ENCODE data around the gene LIX1L.
"Not testable (repeated sequence)": the region's sequence is repeated elsewhere in the genome, so short reads cannot be mapped to it uniquely, and the experiment has no call there.

Gene LIX1L

DNA sequence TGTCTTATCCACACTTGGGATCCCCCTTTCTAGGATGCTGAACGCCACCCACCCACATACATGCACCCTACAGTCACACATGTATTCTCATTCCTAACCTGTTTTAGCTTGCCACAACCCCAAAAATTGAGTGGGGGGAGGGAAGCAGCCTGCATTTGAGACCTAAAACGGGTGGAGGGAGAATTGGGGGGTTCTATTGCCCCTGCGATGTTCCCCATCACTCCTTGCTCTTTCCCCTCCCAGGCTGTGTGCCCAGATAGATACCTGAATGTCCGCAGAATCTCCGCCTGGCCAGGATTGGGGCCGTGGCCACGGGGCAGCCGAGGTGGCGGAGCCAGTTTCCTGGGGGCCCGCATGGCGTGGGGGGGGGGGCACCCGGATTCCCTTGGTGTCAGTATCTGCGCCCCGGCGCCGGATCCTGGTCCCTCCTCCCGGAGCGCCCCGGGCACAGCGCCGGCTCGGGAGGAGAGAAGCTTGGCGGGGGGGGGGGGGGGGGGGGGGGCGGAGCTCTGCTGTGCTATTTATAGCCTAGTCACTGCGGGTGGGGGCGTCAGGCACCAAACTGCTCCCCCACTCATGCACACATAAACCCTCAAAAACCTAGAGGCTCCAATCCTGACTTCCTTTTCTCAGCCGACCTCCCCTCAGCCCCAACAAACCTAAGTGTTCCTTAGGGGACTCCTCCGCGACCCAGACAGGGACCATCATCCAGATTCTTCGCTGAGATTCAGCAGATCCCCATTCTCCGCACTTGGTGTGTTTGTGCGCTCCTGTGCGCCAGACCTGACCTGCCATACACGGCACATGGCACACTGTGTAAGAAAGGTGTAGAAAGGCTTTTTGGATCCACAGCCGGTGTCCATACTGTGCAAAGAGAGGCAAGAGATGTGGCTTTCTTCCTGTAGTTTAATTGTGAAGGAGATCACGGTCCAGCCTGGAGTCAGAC is 4.6 kb upstream of the LIX1L start:
- DNase-seq: peak; percentile 46

DNA sequence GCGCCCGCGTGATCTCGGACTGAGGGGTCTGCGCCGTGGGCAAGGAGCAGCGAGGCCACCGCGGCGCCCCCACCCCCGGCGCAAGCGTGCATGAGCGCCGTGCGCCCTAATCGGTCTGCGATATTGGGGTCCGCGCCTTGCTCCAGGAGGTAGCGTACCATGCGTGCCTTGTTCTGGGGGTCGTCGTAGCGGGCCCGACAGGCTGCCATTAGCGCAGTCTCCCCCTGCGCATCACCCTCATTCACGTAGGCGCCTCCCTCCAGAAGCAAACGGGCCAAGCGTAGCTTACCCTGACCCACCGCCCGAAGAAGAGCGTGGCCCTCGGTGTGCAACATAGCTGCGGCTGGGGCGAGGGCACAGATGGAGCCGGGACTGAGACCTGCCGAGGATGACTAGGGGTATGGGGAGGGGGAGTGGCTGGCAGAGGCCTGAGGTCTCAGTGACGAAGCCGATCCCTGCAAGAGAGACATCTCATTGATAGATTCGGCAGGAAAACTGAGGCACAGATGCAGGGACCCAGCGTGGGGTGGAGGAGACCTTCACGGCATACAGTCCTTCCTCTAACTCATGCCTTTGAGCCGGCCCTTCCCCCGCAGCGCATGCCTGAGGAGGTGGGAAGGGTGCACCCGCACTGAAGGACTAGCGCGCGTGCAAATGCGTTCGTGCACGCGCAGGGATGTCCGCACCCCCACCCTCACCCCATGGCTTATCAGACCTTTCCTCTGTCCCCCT is 3.8 kb upstream of the LIX1L start:
- peak; percentile 31 for DNase-seq

- DNase-seq: no peak
Observed at GRCh38 chr1:145961109-145961424, 3.2 kb upstream of the LIX1L start.

- peak; percentile 91 for DNase-seq
Observed at GRCh38 chr1:145960468-145961108, 2.8 kb upstream of the LIX1L start.

GRCh38 chr1:145959957-145960467 is 2.2 kb upstream of the LIX1L start:
- no peak for DNase-seq

DNA sequence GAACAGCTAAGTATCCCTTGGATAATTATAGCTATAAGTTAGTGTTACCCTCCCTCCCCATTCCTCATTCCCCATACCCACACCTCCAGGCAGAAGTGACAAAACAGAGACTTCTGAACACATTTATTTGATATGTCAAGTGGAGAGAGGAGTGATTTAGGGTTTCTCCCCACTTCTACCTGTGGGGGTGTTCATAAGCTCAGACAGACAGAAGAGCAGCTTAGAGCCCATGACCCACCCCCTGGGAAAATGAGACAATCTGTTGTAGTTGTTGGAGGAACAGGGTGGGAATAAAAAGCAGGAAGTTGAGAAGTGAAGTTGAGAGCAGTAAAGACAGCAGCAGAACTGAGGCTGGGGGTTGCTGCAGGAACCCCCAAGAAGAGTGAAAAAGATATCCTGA is 1.5 kb upstream of the LIX1L start:
- DNase-seq: no peak

- DNase-seq: no peak
Observed at GRCh38 chr1:145958734-145959133, 917 bp upstream of the LIX1L start.

DNA sequence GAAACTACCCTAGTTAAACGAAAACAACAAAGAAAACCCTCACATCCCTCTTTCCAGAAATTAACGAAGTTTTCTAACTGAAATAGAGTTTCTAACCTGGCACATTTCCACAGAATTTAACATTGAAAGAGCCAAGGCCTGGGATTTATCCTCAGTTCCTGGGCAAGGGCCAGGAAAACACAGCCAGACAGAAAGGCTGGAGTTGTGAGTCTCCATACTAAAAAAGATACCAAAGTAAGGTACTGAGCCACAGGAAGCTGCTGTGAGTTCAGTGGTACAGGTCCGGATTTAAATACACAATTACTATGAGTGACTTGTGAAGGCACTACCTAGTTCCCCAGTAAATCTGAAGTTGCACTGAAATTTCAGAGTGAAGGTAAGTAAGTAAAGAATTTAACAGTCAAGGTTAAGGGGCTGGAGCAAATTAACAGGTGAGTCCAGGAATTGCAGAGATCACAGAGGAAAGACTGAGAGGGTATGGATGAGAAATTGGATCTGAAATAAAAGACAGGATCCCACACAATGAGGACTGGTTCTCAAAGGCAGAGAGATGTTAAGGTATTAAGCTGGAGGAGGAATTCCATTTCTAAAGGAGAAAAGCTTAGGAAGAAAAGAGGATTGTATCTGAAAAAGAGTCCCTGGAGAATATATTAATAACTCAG is 905 bp downstream of the LIX1L start:
- DNase-seq: no peak

DNA sequence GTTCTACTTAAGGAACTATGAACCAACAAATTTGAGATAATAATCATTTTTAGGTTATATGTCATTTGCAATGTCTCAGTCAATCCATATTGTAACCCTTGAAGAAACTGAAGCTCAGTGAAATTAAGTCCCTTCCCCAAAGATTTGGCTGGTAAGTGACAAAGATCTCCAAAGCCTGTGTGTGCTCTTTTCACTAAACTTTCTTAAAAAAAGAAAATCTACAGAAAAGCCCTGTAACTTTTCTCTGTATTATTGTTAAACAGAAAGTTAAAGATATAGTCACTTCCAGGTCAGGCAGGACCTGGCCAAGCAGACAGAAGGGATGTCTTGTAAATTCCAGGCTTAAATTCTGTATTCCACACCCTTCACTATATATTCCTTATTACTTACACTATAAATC is 1.5 kb downstream of the LIX1L start:
- no peak for DNase-seq

DNA sequence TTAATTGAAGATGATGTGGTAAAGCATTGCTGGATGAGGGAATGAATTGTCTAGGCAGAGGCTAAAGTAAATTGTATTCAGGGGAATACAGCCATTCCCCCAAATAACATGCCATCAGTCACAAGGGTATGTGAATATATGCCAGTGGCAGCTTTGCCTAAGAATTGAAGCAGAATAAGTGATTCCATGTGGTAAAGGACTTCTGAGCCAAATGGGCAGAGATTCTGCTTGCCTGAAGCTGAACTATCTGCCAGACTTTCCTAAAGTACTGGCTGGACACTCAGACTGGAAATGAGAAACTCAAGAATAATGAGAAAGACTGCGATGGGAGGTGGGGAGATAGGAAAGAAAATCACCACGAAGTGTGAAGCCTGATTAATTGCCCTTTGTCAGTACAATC is 2.4 kb downstream of the LIX1L start:
- DNase-seq: no peak

DNA sequence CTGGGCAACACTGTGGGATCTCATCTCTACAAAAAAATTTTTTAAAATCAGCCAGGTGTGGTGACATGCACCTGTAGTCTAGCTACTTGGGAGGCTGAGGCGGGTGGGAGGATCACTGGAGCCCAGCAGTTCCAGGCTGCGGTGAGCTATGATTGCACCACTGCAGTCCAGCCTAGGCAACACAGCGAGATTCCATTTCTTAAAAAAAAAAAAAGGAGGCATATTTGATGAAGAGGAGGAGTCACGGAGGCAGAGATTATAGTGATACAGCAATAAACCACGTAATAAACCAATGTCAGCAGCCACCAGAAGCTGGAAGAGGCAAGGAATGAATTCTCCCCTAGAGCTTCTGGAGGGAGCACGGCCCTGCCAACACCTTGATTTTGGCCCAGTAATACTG is 4.0 kb downstream of the LIX1L start:
- DNase-seq: no peak

DNA sequence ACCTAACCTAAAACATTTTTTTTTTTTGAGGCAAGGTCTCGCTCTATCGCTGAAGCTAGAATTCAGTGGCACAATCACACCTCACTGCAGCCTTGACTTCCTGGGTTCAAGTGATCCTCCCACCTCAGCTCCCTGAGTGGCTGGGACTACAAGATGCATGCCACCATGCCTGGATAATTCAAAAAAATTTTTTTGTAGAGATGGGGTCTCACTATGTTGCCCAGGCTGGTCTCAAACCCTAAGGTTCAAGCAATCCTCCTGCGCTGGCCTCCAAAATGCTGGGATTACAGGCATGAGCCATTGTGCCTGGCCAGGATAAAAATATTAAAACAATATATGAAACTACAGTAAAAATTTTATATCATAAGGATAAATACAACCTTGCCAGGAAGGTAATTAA is 4.9 kb downstream of the LIX1L start:
- no peak for DNase-seq

GRCh38 chr1:145951526-145951925 is 6.3 kb downstream of the LIX1L start:
- no peak for DNase-seq

GRCh38 chr1:145949219-145949618 is 8.6 kb downstream of the LIX1L start:
- no peak for DNase-seq

- no peak for DNase-seq
Observed at GRCh38 chr1:145947551-145947950, 10.3 kb downstream of the LIX1L start.

DNA sequence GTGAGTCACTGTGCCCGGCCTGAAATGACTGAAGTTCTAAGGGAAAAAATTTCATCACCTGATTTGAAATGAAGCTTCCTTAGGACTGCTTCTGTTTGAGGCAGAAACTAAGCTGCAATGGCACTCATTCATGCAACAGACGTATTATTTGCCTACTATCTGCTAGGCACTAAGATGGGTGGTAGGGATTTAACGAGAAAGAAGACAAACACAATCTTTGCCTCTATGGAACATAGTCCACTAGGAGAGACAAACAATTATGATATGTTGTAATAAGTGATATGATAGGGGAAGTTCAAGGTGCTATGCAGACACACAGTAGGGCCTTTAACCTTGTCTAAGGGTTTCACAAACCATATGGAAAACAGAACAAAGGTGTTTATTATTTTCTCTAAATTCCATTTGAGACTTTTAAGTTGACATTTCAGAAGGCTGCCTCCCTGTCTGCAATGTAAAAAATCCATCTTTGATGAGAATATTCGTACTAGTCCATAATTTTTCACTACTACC is 11.3 kb downstream of the LIX1L start:
- DNase-seq: no peak

- no peak for DNase-seq
Observed at GRCh38 chr1:145944532-145944931, 13.3 kb downstream of the LIX1L start.

DNA sequence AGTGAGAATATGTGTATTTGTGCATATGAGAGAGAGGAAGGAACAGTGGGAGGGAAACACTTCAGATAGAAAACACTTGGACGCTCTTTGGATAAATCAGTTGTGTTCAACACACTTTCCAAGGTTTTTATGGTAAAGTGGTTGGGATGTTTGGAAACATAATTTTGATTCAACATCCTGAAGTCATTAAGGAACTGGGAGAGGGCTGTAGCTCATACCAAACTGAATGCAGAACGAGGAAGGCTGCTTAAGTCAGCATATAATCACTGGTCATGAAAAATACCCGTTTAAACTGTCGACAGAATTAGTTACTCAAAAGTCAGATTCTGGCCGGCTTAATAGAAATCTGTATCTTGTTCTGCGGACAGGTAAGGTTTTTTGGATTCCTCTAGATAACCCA is 14.9 kb downstream of the LIX1L start:
- DNase-seq: no peak

DNA sequence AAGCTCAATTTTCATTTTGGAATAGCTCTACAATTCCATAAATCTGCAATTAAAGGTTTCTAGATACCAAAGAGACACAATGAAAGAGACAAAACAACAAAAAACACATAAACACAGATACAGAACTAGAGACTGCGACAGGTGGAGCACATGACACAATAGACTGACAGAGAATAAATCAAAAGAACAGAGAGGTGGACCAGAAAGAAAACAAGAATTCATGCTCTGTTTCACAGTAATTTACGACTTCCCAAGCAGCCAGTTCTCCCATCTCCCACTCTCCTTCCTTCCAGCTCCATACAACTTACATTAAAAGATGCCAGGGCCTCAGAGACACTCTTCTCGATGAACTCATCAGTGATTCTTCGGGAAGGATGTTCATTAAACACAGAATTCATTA is 15.4 kb downstream of the LIX1L start:
- no peak for DNase-seq

GRCh38 chr1:145937436-145937835 is 20.4 kb downstream of the LIX1L start:
- DNase-seq: no peak

- no peak for DNase-seq
Observed at GRCh38 chr1:145936247-145936646, 21.6 kb downstream of the LIX1L start.

DNA sequence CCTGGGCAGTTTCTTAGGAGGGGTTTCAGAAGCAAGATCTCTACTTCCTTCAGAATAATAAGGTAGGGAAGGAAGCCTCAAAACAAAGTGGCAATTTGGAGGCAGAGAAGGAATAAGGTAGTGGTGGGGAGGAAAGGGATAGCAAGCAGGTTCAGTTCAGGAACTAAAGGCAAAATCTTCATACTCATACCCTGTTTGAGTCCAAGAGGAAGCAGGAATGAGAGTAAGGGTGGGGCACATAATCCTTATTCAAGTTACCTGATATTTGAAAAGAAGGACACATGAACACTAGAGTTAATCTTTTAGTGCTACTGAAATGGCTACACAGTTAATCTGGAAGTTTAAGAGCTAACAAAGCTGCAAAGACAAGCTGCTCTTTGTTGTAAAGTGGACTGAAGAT is 22.1 kb downstream of the LIX1L start:
- DNase-seq: no peak

- not testable (repeated sequence) for DNase-seq
Observed at GRCh38 chr1:145932522-145933009, 25.3 kb downstream of the LIX1L start.
